Erythroblast (primary cell): ENCODE data around the gene COQ9.

Experiments used
- GATA1 ChIP-seq: IDR thresholded peaks from 2 replicates; pipeline ENCODE4 v1.6.1; 2011; ENCODE audit warnings: low read depth, mild to moderate bottlenecking, control low read depth, low read length, moderate library complexity
- POLR2A ChIP-seq: IDR thresholded peaks from 2 replicates; pipeline ENCODE4 v1.6.1; 2011; ENCODE audit warnings: mild to moderate bottlenecking, low read length

DNA sequence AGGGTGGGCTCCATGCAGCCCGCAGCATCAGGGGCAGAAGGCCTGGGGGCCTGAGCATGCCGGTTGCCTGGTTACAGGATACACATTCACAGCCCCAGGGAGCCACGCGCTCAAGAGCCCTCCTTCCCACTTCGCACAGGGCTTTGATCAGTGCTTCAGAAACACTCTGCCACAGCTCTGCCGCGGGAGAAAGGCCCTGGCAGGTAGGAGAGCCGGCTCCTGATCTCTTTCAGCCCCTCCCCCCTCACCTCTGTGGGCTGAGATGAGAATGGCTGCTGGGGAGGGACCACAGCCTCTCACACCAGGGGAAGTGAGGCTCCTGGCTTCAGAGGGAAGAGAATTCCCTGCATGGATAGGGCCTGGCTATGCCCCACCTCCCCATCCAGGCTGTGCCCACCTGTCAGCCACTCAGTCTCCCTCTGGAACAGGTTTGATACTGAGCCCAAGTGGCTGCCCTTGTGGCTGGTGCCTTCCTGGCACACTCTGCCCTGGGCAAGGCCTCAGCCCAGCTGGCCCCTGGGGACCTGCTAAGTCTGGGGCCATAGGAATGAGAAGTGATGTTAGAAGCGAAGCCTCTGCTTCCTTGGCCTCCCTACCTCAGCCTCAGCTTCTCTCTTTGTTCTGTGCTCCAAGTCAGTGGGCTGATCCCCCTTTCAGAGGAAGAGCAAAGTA, 30.4 kb downstream of the COQ9 start:
- TF ChIP-seq POLR2A = no peak
- TF ChIP-seq GATA1 = no peak
